Activated naive CD4-positive, alpha-beta T cell treated with anti-CD3 and anti-CD28 coated beads, Interleukin-2, amount 10 ng/mL, durations not matched to agents 7 days and 5 days (primary cell): ENCODE results near the gene CTSZ.
"Not testable (repeated sequence)": the region's sequence is repeated elsewhere in the genome, so short reads cannot be mapped to it uniquely, and the experiment has no call there.

Experiments used
- CTCF ChIA-PET: fragments of 350-600 bp; sonication (Branson Sonifier 250); formaldehyde crosslinking; loops from one replicate; lab custom pipeline; 2021; ENCODE audit warnings: antibody characterized with exemption; lab: Charles Lee
- DNase-seq: peaks from one replicate; pipeline ENCODE4 v3.0.0-alpha.2; 2020
- H3K27ac Mint-ChIP-seq: one replicate; pipeline ENCODE4 v1.8.0; 2021; ENCODE audit warnings: mild to moderate bottlenecking, moderate library complexity, mixed read lengths
- H3K27me3 Mint-ChIP-seq: one replicate; pipeline ENCODE4 v1.8.0; 2021; ENCODE audit warnings: mild to moderate bottlenecking, mixed read lengths
- H3K36me3 Mint-ChIP-seq: one replicate; pipeline ENCODE4 v1.8.0; 2021; ENCODE audit warnings: mixed read lengths
- H3K4me1 Mint-ChIP-seq: one replicate; pipeline ENCODE4 v1.8.0; 2021; ENCODE audit warnings: mixed read lengths
- H3K4me3 Mint-ChIP-seq: one replicate; pipeline ENCODE4 v1.8.0; 2021; ENCODE audit warnings: mild to moderate bottlenecking, moderate library complexity, mixed read lengths
- H3K9me3 Mint-ChIP-seq: one replicate; pipeline ENCODE4 v1.8.0; 2021; ENCODE audit warnings: mixed read lengths

Gene CTSZ

DNA sequence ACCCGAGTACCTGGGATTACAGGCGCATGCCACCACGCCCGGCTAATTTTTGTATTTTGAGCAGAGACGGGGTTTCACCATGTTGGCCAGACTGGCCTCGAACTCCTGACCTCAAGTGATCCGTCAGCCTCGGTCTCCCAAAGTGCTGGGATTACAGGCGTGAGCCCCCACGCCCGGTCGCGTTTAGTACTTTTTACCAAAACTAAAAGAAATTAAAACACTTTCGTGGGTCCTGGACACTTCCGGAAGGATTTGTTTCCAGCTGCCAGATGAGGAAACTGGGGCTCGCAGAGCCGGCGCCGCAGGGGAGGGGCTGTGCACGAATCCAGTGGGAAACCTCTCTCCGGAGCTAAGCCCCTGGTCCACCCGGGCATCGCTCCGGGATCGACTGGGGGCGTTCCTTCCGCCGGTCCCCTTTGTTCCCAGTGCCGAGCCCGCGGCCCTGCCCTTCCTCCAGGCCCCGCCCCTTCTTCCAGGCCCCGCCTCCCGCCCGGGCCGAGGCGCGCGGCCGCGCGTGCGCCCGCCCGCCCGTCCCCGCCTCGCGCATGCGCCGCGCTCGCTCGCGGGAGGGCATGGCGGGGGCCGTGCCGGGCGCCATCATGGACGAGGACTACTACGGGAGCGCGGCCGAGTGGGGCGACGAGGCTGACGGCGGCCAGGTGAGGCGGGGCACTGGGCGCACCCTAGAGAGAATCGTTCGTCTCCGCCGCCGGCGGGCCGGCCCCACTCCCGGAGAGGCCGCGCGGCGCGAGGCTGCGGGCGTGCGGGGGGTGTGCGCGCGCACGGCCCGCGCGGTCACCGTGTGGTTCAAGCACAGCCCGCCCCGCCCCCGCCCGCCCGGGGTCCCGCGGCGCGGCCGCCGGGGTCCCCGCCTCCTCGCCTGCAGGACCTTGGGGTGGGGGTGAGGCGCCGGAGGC is 26.1 kb downstream of the CTSZ start, which contains the start of gene NELFCD:
Gene NELFCD (plus strand): TSS at position 546 of the 917 bp plus-strand sequence. CDS start 54 bp downstream, at position 600.
- H3K27me3 Mint-ChIP-seq: peaks cover 33% of the 10 kb centered on the region
- peak within 1 kb of the TSS; percentile 83 for H3K27ac Mint-ChIP-seq
- peaks cover 34% of the 10 kb centered on the region for H3K4me1 Mint-ChIP-seq
- peaks cover 7% of the 10 kb centered on the region for H3K36me3 Mint-ChIP-seq
- CTCF ChIA-PET: interaction anchor here (0.6 kb wide), 1 partner anchor 53 kb away, joined by 3 read pairs; no protein-coding TSS in a partner anchor
- no peaks in the 10 kb centered on the region for H3K9me3 Mint-ChIP-seq
- DNase-seq: peak; percentile 89
- H3K4me3 Mint-ChIP-seq: peak within 1 kb of the TSS; percentile 90

DNA sequence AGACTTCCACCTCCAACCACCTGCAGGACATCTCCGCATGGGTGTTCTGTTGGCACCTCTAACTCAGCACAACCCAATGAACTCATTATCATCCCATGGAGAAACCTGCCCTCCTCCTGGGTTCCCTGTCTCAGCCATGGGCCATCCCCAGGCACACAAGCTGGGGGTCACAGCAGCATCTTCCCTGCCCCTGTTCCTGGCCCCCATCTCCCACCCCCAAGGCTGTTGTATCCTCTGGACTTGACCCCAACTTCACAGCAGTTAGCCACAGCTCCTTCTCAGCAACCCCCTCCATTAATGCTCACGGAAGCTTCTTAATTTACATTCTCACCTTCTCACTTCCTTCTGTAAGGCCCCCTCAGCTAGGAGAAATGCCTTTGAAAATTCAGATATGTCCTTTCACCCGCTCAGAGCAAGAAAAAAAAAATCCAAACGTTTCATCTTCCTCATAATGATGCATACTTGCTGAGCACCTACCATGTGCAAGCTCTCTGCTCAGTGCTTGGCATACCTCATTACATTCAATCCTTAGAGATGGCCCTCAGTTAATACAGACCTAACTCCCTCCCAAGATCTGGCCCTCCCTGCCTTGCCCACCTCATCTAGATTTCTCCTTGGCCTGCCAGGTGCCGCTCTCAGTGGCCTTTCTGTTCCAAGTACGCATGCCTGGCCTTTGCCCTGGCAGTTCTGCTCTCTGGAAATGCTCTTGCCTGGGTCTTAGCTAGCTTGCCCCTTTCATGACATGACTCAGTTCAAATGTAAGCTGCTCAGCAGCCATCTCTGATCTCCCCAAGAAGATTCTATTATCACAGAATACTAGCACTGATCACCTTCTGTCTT is 28.5 kb downstream of the CTSZ start:
- H3K27me3 Mint-ChIP-seq: peaks cover 38% of the 10 kb centered on the region
- peaks cover 17% of the 10 kb centered on the region for H3K4me1 Mint-ChIP-seq
- CTCF ChIA-PET: interaction anchor here (0.6 to 0.7 kb wide), 2 partner anchors 64 to 454 kb away, joined by 3 read pairs; partner anchors contain the start of gene PRELID3B
- DNase-seq: no peak
- H3K27ac Mint-ChIP-seq: no peak overlapping the region
- H3K9me3 Mint-ChIP-seq: peaks cover 6% of the 10 kb centered on the region
- no peak overlapping the region for H3K4me3 Mint-ChIP-seq
- peaks cover 7% of the 10 kb centered on the region for H3K36me3 Mint-ChIP-seq

GRCh38 chr20:58976061-58976730 is 30.9 kb downstream of the CTSZ start:
- CTCF ChIA-PET: no interaction called here
- Mint-ChIP-seq H3K9me3 (peaks cover 6% of the 10 kb centered on the region), H3K4me1 (peaks cover 2% of the 10 kb centered on the region), H3K27ac (no peak overlapping the region), H3K4me3 (no peak overlapping the region), H3K27me3 (peaks cover 47% of the 10 kb centered on the region), H3K36me3 (no peaks in the 10 kb centered on the region)
- DNase-seq: no peak

DNA sequence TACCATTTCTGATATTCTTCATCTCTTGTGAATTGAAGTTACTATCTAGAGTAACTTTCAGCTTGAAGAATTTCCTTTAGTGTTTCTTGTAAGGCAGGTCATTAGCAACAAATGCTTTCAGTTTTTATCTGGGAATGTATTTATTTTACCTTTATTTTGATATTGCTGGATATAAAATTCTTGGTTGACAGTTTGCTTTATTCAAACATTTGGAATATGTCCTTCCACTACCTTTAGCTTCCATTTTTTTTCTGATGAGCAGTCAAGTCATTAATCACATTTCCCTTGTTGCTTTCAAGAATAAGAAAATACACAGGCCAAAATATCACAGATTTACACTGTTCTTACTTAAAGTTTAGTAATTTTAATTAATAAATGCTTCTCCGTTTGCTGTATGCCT is 31.7 kb downstream of the CTSZ start:
- Mint-ChIP-seq H3K27me3 (peaks cover 56% of the 10 kb centered on the region), H3K27ac (no peak overlapping the region), H3K36me3 (no peaks in the 10 kb centered on the region), H3K9me3 (peaks cover 6% of the 10 kb centered on the region), H3K4me1 (peaks cover 2% of the 10 kb centered on the region), H3K4me3 (no peak overlapping the region)
- CTCF ChIA-PET: no interaction called here
- DNase-seq: no peak

GRCh38 chr20:58973866-58974265 is 33.2 kb downstream of the CTSZ start:
- no peak for DNase-seq
- CTCF ChIA-PET: no interaction called here
- Mint-ChIP-seq H3K27ac (no peak overlapping the region), H3K36me3 (no peaks in the 10 kb centered on the region), H3K4me3 (no peak overlapping the region), H3K27me3 (peaks cover 57% of the 10 kb centered on the region), H3K4me1 (no peaks in the 10 kb centered on the region), H3K9me3 (peaks cover 8% of the 10 kb centered on the region)

DNA sequence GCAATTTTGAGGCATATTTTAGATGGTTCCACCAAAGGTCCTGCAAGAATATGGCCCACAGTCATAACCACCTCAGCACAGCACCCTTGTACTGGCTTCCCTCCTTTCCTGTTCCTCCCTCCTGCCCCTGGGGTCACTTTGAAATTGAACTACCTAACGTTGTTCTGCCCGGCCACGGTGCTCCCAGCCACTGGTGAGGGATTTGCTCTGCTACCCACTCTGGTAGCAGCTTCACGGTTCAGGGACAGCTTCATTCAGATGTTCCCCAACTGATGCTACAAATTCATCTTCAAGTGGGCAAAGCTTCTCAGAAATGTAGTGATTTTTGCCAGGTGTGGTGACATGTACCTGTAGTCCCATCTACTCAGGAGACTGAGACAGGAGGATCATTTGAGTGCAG is 33.9 kb downstream of the CTSZ start:
- Mint-ChIP-seq H3K9me3 (peaks cover 8% of the 10 kb centered on the region), H3K36me3 (no peaks in the 10 kb centered on the region)

DNA sequence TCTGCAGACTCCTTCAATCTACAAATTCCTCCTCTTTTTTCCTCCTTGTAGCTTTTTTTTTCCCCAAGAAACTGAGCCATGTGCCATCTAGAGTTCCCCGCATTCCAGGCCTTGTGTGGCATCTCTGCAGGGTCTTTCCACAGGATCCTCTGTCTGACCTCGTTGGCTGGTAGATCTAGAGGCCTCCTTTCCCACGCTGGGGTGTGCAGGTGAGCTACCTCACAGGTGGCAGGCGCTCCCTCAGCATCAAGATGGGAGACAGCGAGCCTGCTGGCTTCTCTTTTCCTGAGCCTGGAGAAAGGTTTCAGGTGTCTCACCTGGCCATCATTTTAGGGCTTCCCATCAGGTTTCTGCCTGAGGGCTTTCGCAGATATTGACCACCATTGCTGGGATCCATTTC is 35.6 kb downstream of the CTSZ start:
- CTCF ChIA-PET: interaction anchor here (0.6 to 0.8 kb wide), 2 partner anchors 34 to 233 kb away, joined by 3 to 4 read pairs; no protein-coding TSS in a partner anchor
- H3K27me3 Mint-ChIP-seq: peaks cover 52% of the 10 kb centered on the region
- DNase-seq: no peak
- H3K9me3 Mint-ChIP-seq: peaks cover 8% of the 10 kb centered on the region
- no peak overlapping the region for H3K27ac Mint-ChIP-seq
- no peaks in the 10 kb centered on the region for H3K4me1 Mint-ChIP-seq
- H3K36me3 Mint-ChIP-seq: no peaks in the 10 kb centered on the region
- no peak overlapping the region for H3K4me3 Mint-ChIP-seq

More for the DNA sequence above, 33.9 kb downstream of the CTSZ start:
- no peaks in the 10 kb centered on the region for H3K4me1 Mint-ChIP-seq
- H3K27me3 Mint-ChIP-seq: peaks cover 56% of the 10 kb centered on the region
- H3K4me3 Mint-ChIP-seq: no peak overlapping the region
- CTCF ChIA-PET: no interaction called here
- H3K27ac Mint-ChIP-seq: no peak overlapping the region
- DNase-seq: no peak

DNA sequence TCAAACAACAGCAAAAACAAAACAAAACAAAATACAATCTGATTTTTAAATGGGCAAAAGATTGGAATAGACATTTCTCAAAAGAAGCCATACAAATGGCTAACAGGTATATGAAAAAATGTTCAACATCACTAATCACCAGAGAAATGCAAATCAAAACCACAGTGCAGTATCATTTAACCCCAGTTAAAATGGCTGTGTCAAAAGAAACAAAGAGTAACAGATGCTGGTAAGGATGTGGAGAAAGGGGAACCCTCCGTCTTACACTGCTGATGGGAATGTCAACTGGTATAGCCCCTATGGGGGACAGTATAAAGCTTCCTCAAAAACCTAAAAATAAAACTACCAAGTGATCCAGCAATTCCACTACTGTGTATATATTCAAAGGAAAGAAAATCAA is 36.9 kb downstream of the CTSZ start:
- peaks cover 57% of the 10 kb centered on the region for H3K27me3 Mint-ChIP-seq

GRCh38 chr20:58969439-58969838 is 37.6 kb downstream of the CTSZ start:
- Mint-ChIP-seq H3K9me3 (peaks cover 2% of the 10 kb centered on the region), H3K27ac (no peak overlapping the region), H3K4me1 (no peaks in the 10 kb centered on the region), H3K4me3 (no peak overlapping the region), H3K36me3 (no peaks in the 10 kb centered on the region), H3K27me3 (peaks cover 63% of the 10 kb centered on the region)
- CTCF ChIA-PET: no interaction called here
- no peak for DNase-seq

More for the DNA sequence above, 36.9 kb downstream of the CTSZ start:
- no peak overlapping the region for H3K4me3 Mint-ChIP-seq
- H3K36me3 Mint-ChIP-seq: no peaks in the 10 kb centered on the region
- no peak for DNase-seq
- H3K27ac Mint-ChIP-seq: no peak overlapping the region
- H3K4me1 Mint-ChIP-seq: no peaks in the 10 kb centered on the region
- peaks cover 3% of the 10 kb centered on the region for H3K9me3 Mint-ChIP-seq
- CTCF ChIA-PET: no interaction called here

GRCh38 chr20:58967652-58968429 is 39.2 kb downstream of the CTSZ start:
- DNase-seq: no peak
- H3K9me3 Mint-ChIP-seq: peaks cover 2% of the 10 kb centered on the region
- no peak overlapping the region for H3K4me3 Mint-ChIP-seq
- H3K27me3 Mint-ChIP-seq: peaks cover 57% of the 10 kb centered on the region
- H3K36me3 Mint-ChIP-seq: no peaks in the 10 kb centered on the region
- no peaks in the 10 kb centered on the region for H3K4me1 Mint-ChIP-seq
- CTCF ChIA-PET: interaction anchor here (0.7 kb wide), 1 partner anchor 12 kb away, joined by 3 read pairs; no protein-coding TSS in a partner anchor
- no peak overlapping the region for H3K27ac Mint-ChIP-seq

GRCh38 chr20:58965270-58966064 is 41.6 kb downstream of the CTSZ start:
- no peak overlapping the region for H3K27ac Mint-ChIP-seq
- H3K4me3 Mint-ChIP-seq: no peak overlapping the region
- H3K9me3 Mint-ChIP-seq: peaks cover 2% of the 10 kb centered on the region
- peaks cover 56% of the 10 kb centered on the region for H3K27me3 Mint-ChIP-seq
- CTCF ChIA-PET: no interaction called here
- no peaks in the 10 kb centered on the region for H3K36me3 Mint-ChIP-seq
- no peaks in the 10 kb centered on the region for H3K4me1 Mint-ChIP-seq
- no peak for DNase-seq

GRCh38 chr20:58963922-58964321 is 43.1 kb downstream of the CTSZ start:
- CTCF ChIA-PET, DNase-seq, H3K27ac Mint-ChIP-seq, H3K36me3 Mint-ChIP-seq, H3K9me3 Mint-ChIP-seq, H3K4me3 Mint-ChIP-seq, H3K4me1 Mint-ChIP-seq: not testable (repeated sequence)
- peaks cover 51% of the 10 kb centered on the region for H3K27me3 Mint-ChIP-seq
